ENCODE results near the gene ATXN7L2.

ATXN7L2 gene

GRCh38 chr1:109487261-109487660 is 3.6 kb downstream of the ATXN7L2 start:
- no peaks in the 10 kb centered on the region for H3K9me3 ChIP-seq (ENCODE audit: control insufficient read depth in 2 of 2, low read length in 2 of 2)
- H3K4me1 ChIP-seq (ENCODE audit: control insufficient read depth, insufficient read depth, low read length): peaks cover 22% of the 10 kb centered on the region
- no peak overlapping the region for H3K9ac ChIP-seq (ENCODE audit: low read length in 2 of 2)
- no peak overlapping the region for H3K27ac ChIP-seq (ENCODE audit: low read length)
- H3K4me3 ChIP-seq (ENCODE audit: low read length in 2 of 2): no peak overlapping the region
- no peaks in the 10 kb centered on the region for H3K27me3 ChIP-seq (ENCODE audit: control insufficient read depth in 1 of 2, insufficient read depth in 2 of 2, low read length in 2 of 2)
- peaks cover 0 to 3% of the 10 kb centered on the region in 2 donors for H3K36me3 ChIP-seq (ENCODE audit: control insufficient read depth in 2 of 2, insufficient read depth in 2 of 2, low read length in 2 of 2)

- H3K27me3 ChIP-seq (ENCODE audit: control insufficient read depth in 1 of 2, insufficient read depth in 2 of 2, low read length in 2 of 2): no peaks in the 10 kb centered on the region
- peaks cover 20% of the 10 kb centered on the region for H3K4me1 ChIP-seq (ENCODE audit: control insufficient read depth, insufficient read depth, low read length)
- H3K27ac ChIP-seq (ENCODE audit: low read length): no peak overlapping the region
- H3K4me3 ChIP-seq (ENCODE audit: low read length in 2 of 2): no peak overlapping the region
- peaks cover 0 to 3% of the 10 kb centered on the region in 2 donors for H3K36me3 ChIP-seq (ENCODE audit: control insufficient read depth in 2 of 2, insufficient read depth in 2 of 2, low read length in 2 of 2)
- H3K9me3 ChIP-seq (ENCODE audit: control insufficient read depth in 2 of 2, low read length in 2 of 2): no peaks in the 10 kb centered on the region
- no peak overlapping the region for H3K9ac ChIP-seq (ENCODE audit: low read length in 2 of 2)
Observed at GRCh38 chr1:109488201-109488600, 4.5 kb downstream of the ATXN7L2 start.

- H3K36me3 ChIP-seq (ENCODE audit: control insufficient read depth in 2 of 2, insufficient read depth in 2 of 2, low read length in 2 of 2): peaks cover 0 to 3% of the 10 kb centered on the region in 2 donors
- H3K27ac ChIP-seq (ENCODE audit: low read length): no peak overlapping the region
- H3K9ac ChIP-seq (ENCODE audit: low read length in 2 of 2): no peak overlapping the region
Observed at GRCh38 chr1:109488696-109489095, 5.0 kb downstream of the ATXN7L2 start.

GRCh38 chr1:109490029-109490933 is 6.6 kb downstream of the ATXN7L2 start:
- H3K27ac ChIP-seq (ENCODE audit: low read length): no peak overlapping the region
- H3K9ac ChIP-seq (ENCODE audit: low read length in 2 of 2): no peak overlapping the region
- peaks cover 21% of the 10 kb centered on the region for H3K4me1 ChIP-seq (ENCODE audit: control insufficient read depth, insufficient read depth, low read length)
- H3K27me3 ChIP-seq (ENCODE audit: control insufficient read depth in 1 of 2, insufficient read depth in 2 of 2, low read length in 2 of 2): no peaks in the 10 kb centered on the region
- peak overlapping the region in 1 of 2 donors; percentile 3 for H3K4me3 ChIP-seq (ENCODE audit: low read length in 2 of 2)
- H3K36me3 ChIP-seq (ENCODE audit: control insufficient read depth in 2 of 2, insufficient read depth in 2 of 2, low read length in 2 of 2): peaks cover 0 to 3% of the 10 kb centered on the region in 2 donors
- H3K9me3 ChIP-seq (ENCODE audit: control insufficient read depth in 2 of 2, low read length in 2 of 2): no peaks in the 10 kb centered on the region

More at GRCh38 chr1:109488696-109489095, 5.0 kb downstream of the ATXN7L2 start:
- Histone ChIP-seq H3K4me1 (ENCODE audit: control insufficient read depth, insufficient read depth, low read length) (peaks cover 23% of the 10 kb centered on the region), H3K27me3 (ENCODE audit: control insufficient read depth in 1 of 2, insufficient read depth in 2 of 2, low read length in 2 of 2) (no peaks in the 10 kb centered on the region), H3K9me3 (ENCODE audit: control insufficient read depth in 2 of 2, low read length in 2 of 2) (no peaks in the 10 kb centered on the region), H3K4me3 (ENCODE audit: low read length in 2 of 2) (no peak overlapping the region)

GRCh38 chr1:109490934-109491302 is 7.2 kb downstream of the ATXN7L2 start:
- Histone ChIP-seq H3K4me1 (ENCODE audit: control insufficient read depth, insufficient read depth, low read length) (peaks cover 26% of the 10 kb centered on the region), H3K36me3 (ENCODE audit: control insufficient read depth in 2 of 2, insufficient read depth in 2 of 2, low read length in 2 of 2) (peaks cover 3 to 6% of the 10 kb centered on the region in 2 donors), H3K27me3 (ENCODE audit: control insufficient read depth in 1 of 2, insufficient read depth in 2 of 2, low read length in 2 of 2) (no peaks in the 10 kb centered on the region), H3K27ac (ENCODE audit: low read length) (no peak overlapping the region), H3K9ac (ENCODE audit: low read length in 2 of 2) (no peak overlapping the region), H3K9me3 (ENCODE audit: control insufficient read depth in 2 of 2, low read length in 2 of 2) (no peaks in the 10 kb centered on the region), H3K4me3 (ENCODE audit: low read length in 2 of 2) (peak overlapping the region in 1 of 2 donors; percentile 3)

- Histone ChIP-seq H3K27me3 (ENCODE audit: control insufficient read depth in 1 of 2, insufficient read depth in 2 of 2, low read length in 2 of 2) (no peaks in the 10 kb centered on the region), H3K27ac (ENCODE audit: low read length) (no peak overlapping the region), H3K36me3 (ENCODE audit: control insufficient read depth in 2 of 2, insufficient read depth in 2 of 2, low read length in 2 of 2) (peaks cover 8 to 10% of the 10 kb centered on the region in 2 donors), H3K4me1 (ENCODE audit: control insufficient read depth, insufficient read depth, low read length) (peaks cover 27% of the 10 kb centered on the region), H3K9ac (ENCODE audit: low read length in 2 of 2) (no peak overlapping the region), H3K9me3 (ENCODE audit: control insufficient read depth in 2 of 2, low read length in 2 of 2) (no peaks in the 10 kb centered on the region), H3K4me3 (ENCODE audit: low read length in 2 of 2) (no peak overlapping the region)
Observed at GRCh38 chr1:109491372-109491771, 7.7 kb downstream of the ATXN7L2 start.

GRCh38 chr1:109492779-109493178 is 9.1 kb downstream of the ATXN7L2 start:
- H3K9me3 ChIP-seq (ENCODE audit: control insufficient read depth in 2 of 2, low read length in 2 of 2): no peaks in the 10 kb centered on the region
- H3K4me3 ChIP-seq (ENCODE audit: low read length in 2 of 2): no peak overlapping the region
- H3K36me3 ChIP-seq (ENCODE audit: control insufficient read depth in 2 of 2, insufficient read depth in 2 of 2, low read length in 2 of 2): peaks cover 13 to 24% of the 10 kb centered on the region in 2 donors
- peaks cover 31% of the 10 kb centered on the region for H3K4me1 ChIP-seq (ENCODE audit: control insufficient read depth, insufficient read depth, low read length)
- no peak overlapping the region for H3K27ac ChIP-seq (ENCODE audit: low read length)
- H3K27me3 ChIP-seq (ENCODE audit: control insufficient read depth in 1 of 2, insufficient read depth in 2 of 2, low read length in 2 of 2): no peaks in the 10 kb centered on the region
- peak overlapping the region; percentile 29 to 70 for H3K9ac ChIP-seq (ENCODE audit: low read length in 2 of 2)

- H3K9ac ChIP-seq (ENCODE audit: low read length in 2 of 2): peak overlapping the region; percentile 70 to 74
- H3K27me3 ChIP-seq (ENCODE audit: control insufficient read depth in 1 of 2, insufficient read depth in 2 of 2, low read length in 2 of 2): no peaks in the 10 kb centered on the region
- H3K4me3 ChIP-seq (ENCODE audit: low read length in 2 of 2): peak overlapping the region; percentile 96 to 99
Observed at GRCh38 chr1:109493227-109493626, 9.5 kb downstream of the ATXN7L2 start.

GRCh38 chr1:109493805-109494539 is 10.3 kb downstream of the ATXN7L2 start, which contains the start of gene CYB561D1:
TSS of gene CYB561D1 (plus strand) at chr1:109494094. CDS start at chr1:109494140, 46 bp downstream.
- Histone ChIP-seq H3K9ac (ENCODE audit: low read length in 2 of 2) (peak within 1 kb of the TSS; percentile 70 to 74), H3K36me3 (ENCODE audit: control insufficient read depth in 2 of 2, insufficient read depth in 2 of 2, low read length in 2 of 2) (peaks cover 13 to 25% of the 10 kb centered on the region in 2 donors), H3K4me3 (ENCODE audit: low read length in 2 of 2) (peak within 1 kb of the TSS; percentile 96 to 99), H3K9me3 (ENCODE audit: control insufficient read depth in 2 of 2, low read length in 2 of 2) (no peaks in the 10 kb centered on the region), H3K4me1 (ENCODE audit: control insufficient read depth, insufficient read depth, low read length) (peaks cover 40% of the 10 kb centered on the region), H3K27me3 (ENCODE audit: control insufficient read depth in 1 of 2, insufficient read depth in 2 of 2, low read length in 2 of 2) (no peaks in the 10 kb centered on the region), H3K27ac (ENCODE audit: low read length) (peak within 1 kb of the TSS; percentile 79)

More at GRCh38 chr1:109493227-109493626, 9.5 kb downstream of the ATXN7L2 start:
- Histone ChIP-seq H3K9me3 (ENCODE audit: control insufficient read depth in 2 of 2, low read length in 2 of 2) (no peaks in the 10 kb centered on the region), H3K4me1 (ENCODE audit: control insufficient read depth, insufficient read depth, low read length) (peaks cover 34% of the 10 kb centered on the region), H3K27ac (ENCODE audit: low read length) (peak overlapping the region; percentile 79), H3K36me3 (ENCODE audit: control insufficient read depth in 2 of 2, insufficient read depth in 2 of 2, low read length in 2 of 2) (peaks cover 13 to 25% of the 10 kb centered on the region in 2 donors)

GRCh38 chr1:109495738-109496137 is 12.0 kb downstream of the ATXN7L2 start:
- peaks cover 13 to 25% of the 10 kb centered on the region in 2 donors for H3K36me3 ChIP-seq (ENCODE audit: control insufficient read depth in 2 of 2, insufficient read depth in 2 of 2, low read length in 2 of 2)
- no peaks in the 10 kb centered on the region for H3K9me3 ChIP-seq (ENCODE audit: control insufficient read depth in 2 of 2, low read length in 2 of 2)
- H3K4me1 ChIP-seq (ENCODE audit: control insufficient read depth, insufficient read depth, low read length): peaks cover 56% of the 10 kb centered on the region
- H3K27ac ChIP-seq (ENCODE audit: low read length): no peak overlapping the region
- no peak overlapping the region for H3K4me3 ChIP-seq (ENCODE audit: low read length in 2 of 2)
- no peak overlapping the region for H3K9ac ChIP-seq (ENCODE audit: low read length in 2 of 2)
- no peaks in the 10 kb centered on the region for H3K27me3 ChIP-seq (ENCODE audit: control insufficient read depth in 1 of 2, insufficient read depth in 2 of 2, low read length in 2 of 2)
